Measurements from ENCODE around the gene ATG9B. TPM values are rescaled to one million over a fixed set of nuclear protein-coding genes. Genes with fewer than 3 reads are reported as not detected.

Gene ATG9B
- total RNA-seq, 1 donor from 2014 or later, result 11.8 TPM

DNA sequence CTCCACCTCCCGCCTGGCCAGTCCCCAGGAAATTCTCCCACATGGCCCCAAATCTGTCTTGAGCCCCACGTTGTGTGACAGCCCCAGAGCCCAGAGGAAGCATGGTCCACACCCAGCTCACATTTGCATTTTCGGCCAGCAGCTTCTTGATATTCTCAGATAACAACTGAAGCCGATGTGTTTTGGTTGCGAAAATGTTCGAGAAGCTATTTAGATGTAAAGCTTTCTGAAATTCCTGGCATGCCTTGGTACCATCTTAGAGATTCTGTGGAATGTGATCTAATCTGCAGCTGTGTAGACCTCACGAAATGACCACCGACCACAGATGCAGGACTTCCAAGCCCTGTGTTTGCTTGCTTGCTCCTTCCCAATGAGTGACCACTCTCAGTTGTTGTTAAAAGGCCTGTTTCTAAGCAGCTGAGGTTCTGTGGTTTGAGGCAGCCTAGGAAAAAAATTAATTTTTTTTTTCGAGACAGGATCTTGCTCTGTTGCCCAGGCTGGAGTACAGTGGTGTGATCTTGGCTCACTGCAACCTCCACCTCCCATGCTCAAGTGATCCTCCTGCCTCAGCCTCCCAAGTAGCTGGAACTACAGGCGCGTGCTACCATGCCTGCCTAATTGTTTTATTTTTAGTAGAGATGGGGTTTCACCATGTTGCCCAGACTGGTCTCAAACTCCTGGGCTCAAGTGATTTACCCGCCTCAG lies 43.9 kb upstream of the ATG9B start:
- H3K36me3 Mint-ChIP-seq, result peaks cover 22% of the 10 kb centered on the region
- no peaks in the 10 kb centered on the region for H3K9me3 Mint-ChIP-seq
- peaks cover 13% of the 10 kb centered on the region for H3K4me1 Mint-ChIP-seq
- TF ChIP-seq, protein P1, sequence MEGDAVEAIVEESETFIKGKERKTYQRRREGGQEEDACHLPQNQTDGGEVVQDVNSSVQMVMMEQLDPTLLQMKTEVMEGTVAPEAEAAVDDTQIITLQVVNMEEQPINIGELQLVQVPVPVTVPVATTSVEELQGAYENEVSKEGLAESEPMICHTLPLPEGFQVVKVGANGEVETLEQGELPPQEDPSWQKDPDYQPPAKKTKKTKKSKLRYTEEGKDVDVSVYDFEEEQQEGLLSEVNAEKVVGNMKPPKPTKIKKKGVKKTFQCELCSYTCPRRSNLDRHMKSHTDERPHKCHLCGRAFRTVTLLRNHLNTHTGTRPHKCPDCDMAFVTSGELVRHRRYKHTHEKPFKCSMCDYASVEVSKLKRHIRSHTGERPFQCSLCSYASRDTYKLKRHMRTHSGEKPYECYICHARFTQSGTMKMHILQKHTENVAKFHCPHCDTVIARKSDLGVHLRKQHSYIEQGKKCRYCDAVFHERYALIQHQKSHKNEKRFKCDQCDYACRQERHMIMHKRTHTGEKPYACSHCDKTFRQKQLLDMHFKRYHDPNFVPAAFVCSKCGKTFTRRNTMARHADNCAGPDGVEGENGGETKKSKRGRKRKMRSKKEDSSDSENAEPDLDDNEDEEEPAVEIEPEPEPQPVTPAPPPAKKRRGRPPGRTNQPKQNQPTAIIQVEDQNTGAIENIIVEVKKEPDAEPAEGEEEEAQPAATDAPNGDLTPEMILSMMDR (IDR thresholded peaks at IDR 0.05; ENCODE audit: unreplicated experiment), result no peak
- peak overlapping the region; percentile 74 for H3K27ac Mint-ChIP-seq
- no peak overlapping the region for H3K4me3 Mint-ChIP-seq
- no peaks in the 10 kb centered on the region for H3K27me3 Mint-ChIP-seq (ENCODE audit: low read depth)
- DNase-seq (ENCODE audit: low spot score in 2 of 2, unreplicated experiment in 2 of 2), result no peak

DNA sequence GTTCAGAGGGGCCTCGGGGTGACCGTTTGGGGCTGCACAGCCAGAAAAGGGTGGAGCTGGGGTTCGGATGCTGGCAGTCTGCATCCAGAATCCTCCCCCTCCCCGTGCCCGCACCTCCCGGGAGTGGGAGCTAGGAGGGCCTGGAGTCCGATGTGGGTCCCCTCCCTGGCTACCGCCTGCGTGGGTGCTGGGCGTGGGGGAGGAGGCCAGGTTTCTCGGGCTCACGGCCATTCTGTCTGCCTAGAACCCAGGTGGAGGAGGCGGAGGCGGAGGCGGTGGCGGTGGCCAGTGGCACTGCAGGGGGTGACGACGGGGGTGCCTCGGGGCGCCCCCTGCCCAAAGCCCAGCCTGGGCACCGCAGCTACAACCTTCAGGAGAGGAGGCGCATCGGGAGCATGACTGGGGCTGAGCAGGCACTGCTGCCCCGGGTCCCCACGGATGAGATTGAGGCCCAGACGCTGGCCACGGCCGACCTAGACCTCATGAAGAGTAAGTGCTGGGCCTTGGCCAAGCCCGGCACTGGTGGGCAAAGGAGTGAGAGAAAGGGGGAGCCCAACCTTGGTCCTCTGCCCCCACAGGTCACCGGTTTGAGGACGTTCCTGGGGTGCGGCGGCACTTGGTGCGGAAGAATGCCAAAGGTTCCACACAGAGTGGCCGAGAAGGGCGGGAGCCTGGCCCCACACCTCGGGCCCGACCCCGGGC lies 42.1 kb upstream of the ATG9B start:
- Mint-ChIP-seq H3K4me3 (no peak overlapping the region), H3K36me3 (peaks cover 16% of the 10 kb centered on the region), H3K27me3 (ENCODE audit: low read depth) (no peaks in the 10 kb centered on the region), H3K27ac (no peak overlapping the region), H3K9me3 (no peaks in the 10 kb centered on the region), H3K4me1 (peaks cover 27% of the 10 kb centered on the region)
- DNase-seq (ENCODE audit: low spot score in 2 of 2, unreplicated experiment in 2 of 2), result no peak
- TF ChIP-seq, protein P1 (IDR thresholded peaks at IDR 0.05; ENCODE audit: unreplicated experiment), result no peak

DNA sequence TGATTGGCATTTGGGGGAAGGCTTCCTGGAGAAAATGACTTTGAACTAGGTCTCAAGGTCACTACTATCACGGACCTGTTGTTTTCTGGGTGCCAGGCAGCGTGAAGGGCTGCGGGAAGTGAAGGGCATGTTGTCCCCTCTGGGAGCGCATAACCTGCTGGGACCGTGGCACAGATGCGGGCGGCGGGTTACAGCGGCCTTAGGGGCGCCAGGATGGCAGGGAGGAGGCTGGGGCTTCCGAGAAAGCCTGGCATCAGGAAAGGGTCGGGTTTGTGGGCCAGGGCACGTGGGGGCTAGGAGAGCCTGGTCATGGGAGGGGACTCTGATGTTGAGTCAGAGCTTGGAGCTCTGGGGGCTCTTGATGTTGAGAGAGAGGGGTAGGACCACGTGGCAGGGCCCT lies 41.2 kb upstream of the ATG9B start:
- H3K4me3 Mint-ChIP-seq, result no peak overlapping the region
- H3K27me3 Mint-ChIP-seq (ENCODE audit: low read depth), result no peaks in the 10 kb centered on the region
- H3K4me1 Mint-ChIP-seq, result peaks cover 36% of the 10 kb centered on the region
- TF ChIP-seq, protein P1 (IDR thresholded peaks at IDR 0.05; ENCODE audit: unreplicated experiment), result no peak
- H3K27ac Mint-ChIP-seq, result no peak overlapping the region
- no peak for DNase-seq (ENCODE audit: low spot score in 2 of 2, unreplicated experiment in 2 of 2)
- H3K9me3 Mint-ChIP-seq, result no peaks in the 10 kb centered on the region
- H3K36me3 Mint-ChIP-seq, result peaks cover 16% of the 10 kb centered on the region

DNA sequence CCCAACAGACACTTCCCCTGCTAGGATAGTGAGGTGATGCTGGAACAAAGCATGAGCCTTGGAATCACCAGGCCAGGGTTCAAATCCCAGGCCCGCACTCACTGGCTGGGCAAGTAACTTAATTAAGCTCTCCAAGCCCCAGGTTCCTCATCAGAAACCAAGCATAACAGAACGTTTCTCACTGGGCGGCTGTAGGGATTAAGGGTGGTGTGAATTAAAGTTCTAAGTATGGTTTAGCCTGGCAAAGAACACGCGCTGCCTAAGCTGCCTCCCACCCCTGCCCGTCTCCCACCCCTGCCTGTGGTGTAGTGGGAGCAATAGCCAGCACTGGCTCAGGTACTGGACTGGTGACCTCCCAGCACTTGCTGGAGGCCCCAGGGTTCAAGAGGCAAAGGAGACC lies 40.7 kb upstream of the ATG9B start:
- Mint-ChIP-seq H3K4me1 (peaks cover 40% of the 10 kb centered on the region), H3K36me3 (peaks cover 16% of the 10 kb centered on the region), H3K27me3 (ENCODE audit: low read depth) (no peaks in the 10 kb centered on the region), H3K4me3 (no peak overlapping the region), H3K9me3 (no peaks in the 10 kb centered on the region), H3K27ac (no peak overlapping the region)
- TF ChIP-seq, protein P1 (IDR thresholded peaks at IDR 0.05; ENCODE audit: unreplicated experiment), result no peak
- no peak for DNase-seq (ENCODE audit: low spot score in 2 of 2, unreplicated experiment in 2 of 2)

DNA sequence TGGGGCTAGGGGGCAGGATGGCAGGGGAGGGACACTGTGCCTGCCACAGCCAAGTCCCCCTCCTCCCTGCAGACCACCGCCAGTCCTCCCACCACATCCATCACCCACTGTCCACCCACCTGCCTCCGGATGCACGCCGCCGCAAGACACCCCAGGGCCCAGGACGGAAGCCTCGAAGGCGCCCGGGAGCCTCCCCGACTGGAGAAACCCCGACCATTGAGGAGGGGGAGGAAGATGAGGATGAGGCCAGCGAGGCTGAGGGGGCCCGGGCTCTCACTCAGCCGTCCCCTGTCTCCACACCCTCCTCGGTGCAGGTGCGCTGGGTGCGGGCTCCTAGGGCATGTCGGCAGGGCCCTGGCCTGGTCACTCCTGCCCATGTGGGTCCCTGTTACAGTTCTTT lies 40.2 kb upstream of the ATG9B start:
- TF ChIP-seq, protein P1 (IDR thresholded peaks at IDR 0.05; ENCODE audit: unreplicated experiment), result no peak
- Mint-ChIP-seq H3K4me1 (peaks cover 40% of the 10 kb centered on the region), H3K36me3 (peaks cover 16% of the 10 kb centered on the region), H3K4me3 (no peak overlapping the region), H3K27me3 (ENCODE audit: low read depth) (no peaks in the 10 kb centered on the region), H3K27ac (no peak overlapping the region), H3K9me3 (no peaks in the 10 kb centered on the region)
- DNase-seq (ENCODE audit: low spot score in 2 of 2, unreplicated experiment in 2 of 2), result no peak

Data from mesothelial cell of epicardium (in vitro differentiated cells).